ENCODE measurements around the gene FUT6. TPM values are rescaled to one million over a fixed set of nuclear protein-coding genes. Genes with fewer than 3 reads are reported as not detected.

Gene FUT6
- total RNA-seq, 4 donors from 2014 or later = 0.29 TPM; not detected in 3

- no peaks in the 10 kb centered on the region for H3K36me3 ChIP-seq
- ATAC-seq (no peak), DNase-seq (no peak)
- H3K4me3 ChIP-seq = no peak overlapping the region
- in situ Hi-C loops (cut with MboI; ENCODE audit: low sequenced_read_pairs in 4 of 4) = no loop called here
- no peaks in the 10 kb centered on the region for H3K9me3 ChIP-seq
- intact Hi-C loops (cut with DNase I; ENCODE audit: low total_unique reads) = no loop called here
- H3K27me3 ChIP-seq = peaks cover 21 to 24% (median 22%) of the 10 kb centered on the region in 3 donors
- no peaks in the 10 kb centered on the region for H3K4me1 ChIP-seq
- H3K27ac ChIP-seq = no peak overlapping the region
- no peak for TF ChIP-seq POLR2A (IDR thresholded peaks at IDR 0.05)
- TF ChIP-seq, protein P1, sequence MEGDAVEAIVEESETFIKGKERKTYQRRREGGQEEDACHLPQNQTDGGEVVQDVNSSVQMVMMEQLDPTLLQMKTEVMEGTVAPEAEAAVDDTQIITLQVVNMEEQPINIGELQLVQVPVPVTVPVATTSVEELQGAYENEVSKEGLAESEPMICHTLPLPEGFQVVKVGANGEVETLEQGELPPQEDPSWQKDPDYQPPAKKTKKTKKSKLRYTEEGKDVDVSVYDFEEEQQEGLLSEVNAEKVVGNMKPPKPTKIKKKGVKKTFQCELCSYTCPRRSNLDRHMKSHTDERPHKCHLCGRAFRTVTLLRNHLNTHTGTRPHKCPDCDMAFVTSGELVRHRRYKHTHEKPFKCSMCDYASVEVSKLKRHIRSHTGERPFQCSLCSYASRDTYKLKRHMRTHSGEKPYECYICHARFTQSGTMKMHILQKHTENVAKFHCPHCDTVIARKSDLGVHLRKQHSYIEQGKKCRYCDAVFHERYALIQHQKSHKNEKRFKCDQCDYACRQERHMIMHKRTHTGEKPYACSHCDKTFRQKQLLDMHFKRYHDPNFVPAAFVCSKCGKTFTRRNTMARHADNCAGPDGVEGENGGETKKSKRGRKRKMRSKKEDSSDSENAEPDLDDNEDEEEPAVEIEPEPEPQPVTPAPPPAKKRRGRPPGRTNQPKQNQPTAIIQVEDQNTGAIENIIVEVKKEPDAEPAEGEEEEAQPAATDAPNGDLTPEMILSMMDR (IDR thresholded peaks at IDR 0.05 in 4 of 5, conservative IDR thresholded peaks at IDR 0.05 in 1 of 5) = no peak
These were observed 20.9 kb downstream of the FUT6 start for GRCh38 chr19:5818594-5818993.

GRCh38 chr19:5817218-5817617 lies 22.3 kb downstream of the FUT6 start:
- ATAC-seq = no peak
- no peak overlapping the region for H3K4me3 ChIP-seq
- DNase-seq = no peak
- TF ChIP-seq, protein P1 (IDR thresholded peaks at IDR 0.05 in 4 of 5, conservative IDR thresholded peaks at IDR 0.05 in 1 of 5) = no peak
- no peak for TF ChIP-seq POLR2A (IDR thresholded peaks at IDR 0.05)
- no peaks in the 10 kb centered on the region for H3K4me1 ChIP-seq
- no peaks in the 10 kb centered on the region for H3K36me3 ChIP-seq
- H3K27me3 ChIP-seq = peaks cover 17 to 19% (median 18%) of the 10 kb centered on the region in 3 donors
- H3K27ac ChIP-seq = no peak overlapping the region
- H3K9me3 ChIP-seq = no peaks in the 10 kb centered on the region
- intact Hi-C loops (cut with DNase I; ENCODE audit: low total_unique reads) (no loop called here), in situ Hi-C loops (cut with MboI; ENCODE audit: low sequenced_read_pairs in 4 of 4) (no loop called here)

- H3K27me3 ChIP-seq = peaks cover 13 to 18% (median 14%) of the 10 kb centered on the region in 3 donors
- no peaks in the 10 kb centered on the region for H3K4me1 ChIP-seq
- intact Hi-C loops (cut with DNase I; ENCODE audit: low total_unique reads) (no loop called here), in situ Hi-C loops (cut with MboI; ENCODE audit: low sequenced_read_pairs in 4 of 4) (no loop called here)
- H3K27ac ChIP-seq = no peak overlapping the region
- TF ChIP-seq, protein P1 (IDR thresholded peaks at IDR 0.05 in 4 of 5, conservative IDR thresholded peaks at IDR 0.05 in 1 of 5) = no peak
- TF ChIP-seq POLR2A (IDR thresholded peaks at IDR 0.05) = no peak
- ATAC-seq = no peak
- no peaks in the 10 kb centered on the region for H3K9me3 ChIP-seq
- no peaks in the 10 kb centered on the region for H3K36me3 ChIP-seq
- no peak for DNase-seq
- no peak overlapping the region for H3K4me3 ChIP-seq
These were observed 24.7 kb downstream of the FUT6 start for GRCh38 chr19:5814852-5815246.

- DNase-seq (no peak), ATAC-seq (no peak)
- Histone ChIP-seq H3K27ac (no peak overlapping the region), H3K9me3 (no peaks in the 10 kb centered on the region), H3K4me1 (no peaks in the 10 kb centered on the region), H3K36me3 (no peaks in the 10 kb centered on the region), H3K4me3 (no peak overlapping the region), H3K27me3 (peaks cover 9 to 18% (median 14%) of the 10 kb centered on the region in 3 donors)
- in situ Hi-C loops (cut with MboI; ENCODE audit: low sequenced_read_pairs in 4 of 4) = no loop called here
- intact Hi-C loops (cut with DNase I; ENCODE audit: low total_unique reads) = no loop called here
- no peak for TF ChIP-seq POLR2A (IDR thresholded peaks at IDR 0.05)
- TF ChIP-seq, protein P1 (IDR thresholded peaks at IDR 0.05 in 4 of 5, conservative IDR thresholded peaks at IDR 0.05 in 1 of 5) = no peak
These were observed 25.2 kb downstream of the FUT6 start for GRCh38 chr19:5814123-5814851.
